Measurements from ENCODE around the gene ZFP36L2.

DNA sequence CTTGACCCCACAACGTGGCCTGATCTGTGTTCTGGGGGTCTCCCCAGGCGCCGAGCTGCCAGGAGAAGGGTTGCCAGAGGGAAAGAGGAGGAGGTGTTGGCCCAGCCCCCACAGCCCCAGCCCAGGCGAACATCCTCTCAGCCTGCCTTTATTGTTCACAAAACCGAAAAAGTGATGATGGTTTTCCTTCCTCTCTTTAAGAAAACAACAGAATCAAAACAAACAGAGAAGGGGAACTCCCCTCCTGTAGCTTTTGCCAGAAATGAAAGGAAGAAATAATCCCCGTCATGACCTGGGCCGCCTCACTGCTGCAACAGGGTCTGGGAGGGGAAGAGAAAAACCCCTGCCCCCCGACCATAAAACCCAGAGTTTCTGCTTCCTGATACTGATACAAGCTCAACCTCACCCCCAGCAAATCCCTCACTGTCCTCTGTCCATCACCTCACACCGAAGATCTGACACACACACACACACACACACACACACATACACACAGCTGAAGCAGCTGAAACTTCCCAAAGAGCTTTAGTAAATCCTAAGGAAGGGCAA lies 52.0 kb downstream of the ZFP36L2 start:
- TF ChIP-seq, protein P1, sequence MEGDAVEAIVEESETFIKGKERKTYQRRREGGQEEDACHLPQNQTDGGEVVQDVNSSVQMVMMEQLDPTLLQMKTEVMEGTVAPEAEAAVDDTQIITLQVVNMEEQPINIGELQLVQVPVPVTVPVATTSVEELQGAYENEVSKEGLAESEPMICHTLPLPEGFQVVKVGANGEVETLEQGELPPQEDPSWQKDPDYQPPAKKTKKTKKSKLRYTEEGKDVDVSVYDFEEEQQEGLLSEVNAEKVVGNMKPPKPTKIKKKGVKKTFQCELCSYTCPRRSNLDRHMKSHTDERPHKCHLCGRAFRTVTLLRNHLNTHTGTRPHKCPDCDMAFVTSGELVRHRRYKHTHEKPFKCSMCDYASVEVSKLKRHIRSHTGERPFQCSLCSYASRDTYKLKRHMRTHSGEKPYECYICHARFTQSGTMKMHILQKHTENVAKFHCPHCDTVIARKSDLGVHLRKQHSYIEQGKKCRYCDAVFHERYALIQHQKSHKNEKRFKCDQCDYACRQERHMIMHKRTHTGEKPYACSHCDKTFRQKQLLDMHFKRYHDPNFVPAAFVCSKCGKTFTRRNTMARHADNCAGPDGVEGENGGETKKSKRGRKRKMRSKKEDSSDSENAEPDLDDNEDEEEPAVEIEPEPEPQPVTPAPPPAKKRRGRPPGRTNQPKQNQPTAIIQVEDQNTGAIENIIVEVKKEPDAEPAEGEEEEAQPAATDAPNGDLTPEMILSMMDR (IDR thresholded peaks at IDR 0.05 in 8 of 11, conservative IDR thresholded peaks at IDR 0.05 in 3 of 11), result peak in 1 of 11 experiments; percentile 5
- TF ChIP-seq POLR2A (IDR thresholded peaks at IDR 0.05) (no peak), POLR2AphosphoS5 (IDR thresholded peaks at IDR 0.05) (peak; percentile 61 to 81 (median 71))

All from spleen (tissue), 7 donors.